HFFc6 (cell line): ENCODE data around the gene SPATA32. TPM values are rescaled to one million over a fixed set of nuclear protein-coding genes. Genes with fewer than 3 reads are reported as not detected.

ENCODE experiments used
- DNase-seq: peaks from one replicate; pipeline ENCODE4 v3.0.0-alpha.2; 2018
- H3K27ac Mint-ChIP-seq: 2 replicates; pipeline ENCODE4 v1.8.0; 2020; ENCODE audit warnings: mild to moderate bottlenecking, mixed read lengths
- H3K27me3 Mint-ChIP-seq: 2 replicates; pipeline ENCODE4 v1.8.0; 2021; ENCODE audit warnings: mild to moderate bottlenecking, moderate library complexity, mixed read lengths; ENCODE audit not compliant: insufficient read depth
- H3K36me3 Mint-ChIP-seq: 2 replicates; pipeline ENCODE4 v1.8.0; 2021; ENCODE audit warnings: low read depth, mixed read lengths
- H3K4me1 Mint-ChIP-seq: 2 replicates; pipeline ENCODE4 v1.8.0; 2020; ENCODE audit warnings: low read depth, mixed read lengths
- H3K4me3 Mint-ChIP-seq: 2 replicates; pipeline ENCODE4 v1.8.0; 2020; ENCODE audit warnings: mild to moderate bottlenecking, moderate library complexity, mixed read lengths
- H3K9me3 Mint-ChIP-seq: 2 replicates; pipeline ENCODE4 v1.8.0; 2020; ENCODE audit warnings: mild to moderate bottlenecking, mixed read lengths
- total RNA-seq, 6 experiments: library from RNA; stranded (reverse); fragmentation: NEBNext Ultra II Directional; extraction: Animal tissue kit (Norgen Biotek cat#: 25700); gene quantifications; 2 replicates in 1 of 6; 3 replicates in 5 of 6; pipeline ENCODE4 v1.2.3, GENCODE V29; 2021
- TF ChIP-seq, protein P1 (sequence below): fragments of 200-600 bp; sonication (generic); IDR thresholded peaks from 2 replicates; pipeline ENCODE4 v1.5.0; 2021; ENCODE audit warnings: antibody characterized with exemption, mild to moderate bottlenecking

Gene SPATA32
- total RNA-seq, 6 experiments from 2014 or later: 0.11 TPM; not detected in 5

DNA sequence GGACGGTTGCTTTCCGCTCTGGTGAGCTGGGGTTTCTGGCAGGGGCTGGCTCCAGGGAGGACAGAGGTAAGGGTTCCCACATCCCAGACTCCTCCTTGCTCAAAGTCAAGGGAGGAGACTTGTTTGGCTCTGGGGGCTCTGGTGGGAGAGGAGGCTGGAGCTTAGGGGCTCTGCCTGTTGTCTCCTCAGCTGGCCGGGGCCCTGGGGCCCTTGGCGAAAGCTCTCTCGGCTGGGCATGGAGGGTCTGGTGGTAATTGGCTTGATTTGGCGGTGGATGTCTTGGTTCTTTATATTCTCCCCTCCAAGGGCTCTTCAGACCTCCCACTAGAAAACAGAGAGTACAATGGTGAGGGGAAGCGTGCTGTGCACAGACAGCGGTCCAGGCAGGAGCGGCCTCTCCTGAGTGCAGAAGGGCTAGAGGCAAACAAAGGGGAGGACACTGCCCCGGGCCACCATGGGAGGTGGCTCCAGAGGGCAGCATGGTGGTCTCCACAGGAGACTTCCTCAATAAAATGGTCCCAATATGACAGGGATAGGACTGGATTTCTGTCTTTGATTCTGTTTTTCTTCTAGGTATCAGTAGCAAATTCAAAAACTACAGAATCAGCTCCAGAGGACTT is 5.7 kb upstream of the SPATA32 start:
- Mint-ChIP-seq H3K27ac (0 out of 2 replicates have a peak overlapping the region, but pooled peaks have one; percentile 1), H3K36me3 (peaks cover 21% of the 10 kb centered on the region), H3K4me3 (no peak overlapping the region), H3K27me3 (peaks cover 2% of the 10 kb centered on the region; the same call in 1 of the 2 replicates), H3K4me1 (peaks cover 32% of the 10 kb centered on the region), H3K9me3 (no peaks in the 10 kb centered on the region)
- DNase-seq: no peak
- TF ChIP-seq, protein P1, sequence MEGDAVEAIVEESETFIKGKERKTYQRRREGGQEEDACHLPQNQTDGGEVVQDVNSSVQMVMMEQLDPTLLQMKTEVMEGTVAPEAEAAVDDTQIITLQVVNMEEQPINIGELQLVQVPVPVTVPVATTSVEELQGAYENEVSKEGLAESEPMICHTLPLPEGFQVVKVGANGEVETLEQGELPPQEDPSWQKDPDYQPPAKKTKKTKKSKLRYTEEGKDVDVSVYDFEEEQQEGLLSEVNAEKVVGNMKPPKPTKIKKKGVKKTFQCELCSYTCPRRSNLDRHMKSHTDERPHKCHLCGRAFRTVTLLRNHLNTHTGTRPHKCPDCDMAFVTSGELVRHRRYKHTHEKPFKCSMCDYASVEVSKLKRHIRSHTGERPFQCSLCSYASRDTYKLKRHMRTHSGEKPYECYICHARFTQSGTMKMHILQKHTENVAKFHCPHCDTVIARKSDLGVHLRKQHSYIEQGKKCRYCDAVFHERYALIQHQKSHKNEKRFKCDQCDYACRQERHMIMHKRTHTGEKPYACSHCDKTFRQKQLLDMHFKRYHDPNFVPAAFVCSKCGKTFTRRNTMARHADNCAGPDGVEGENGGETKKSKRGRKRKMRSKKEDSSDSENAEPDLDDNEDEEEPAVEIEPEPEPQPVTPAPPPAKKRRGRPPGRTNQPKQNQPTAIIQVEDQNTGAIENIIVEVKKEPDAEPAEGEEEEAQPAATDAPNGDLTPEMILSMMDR: no peak

- H3K27ac Mint-ChIP-seq: peak overlapping the region; percentile 80
Observed at GRCh38 chr17:45266372-45266926, 4.6 kb upstream of the SPATA32 start.

GRCh38 chr17:45265821-45266220 is 3.9 kb upstream of the SPATA32 start:
- H3K4me3 Mint-ChIP-seq: peak overlapping the region; percentile 27
- H3K4me1 Mint-ChIP-seq: peaks cover 32% of the 10 kb centered on the region
- TF ChIP-seq, protein P1: no peak
- H3K27me3 Mint-ChIP-seq: peaks cover 4% of the 10 kb centered on the region
- no peaks in the 10 kb centered on the region for H3K9me3 Mint-ChIP-seq
- H3K27ac Mint-ChIP-seq: peak overlapping the region; percentile 80
- peaks cover 22% of the 10 kb centered on the region for H3K36me3 Mint-ChIP-seq
- DNase-seq: peak; percentile 86

More at GRCh38 chr17:45266372-45266926, 4.6 kb upstream of the SPATA32 start:
- peaks cover 32% of the 10 kb centered on the region for H3K4me1 Mint-ChIP-seq
- no peak for DNase-seq
- H3K27me3 Mint-ChIP-seq: peaks cover 4% of the 10 kb centered on the region
- TF ChIP-seq, protein P1: no peak
- no peaks in the 10 kb centered on the region for H3K9me3 Mint-ChIP-seq
- peaks cover 21% of the 10 kb centered on the region for H3K36me3 Mint-ChIP-seq
- peak overlapping the region; percentile 27 for H3K4me3 Mint-ChIP-seq

DNA sequence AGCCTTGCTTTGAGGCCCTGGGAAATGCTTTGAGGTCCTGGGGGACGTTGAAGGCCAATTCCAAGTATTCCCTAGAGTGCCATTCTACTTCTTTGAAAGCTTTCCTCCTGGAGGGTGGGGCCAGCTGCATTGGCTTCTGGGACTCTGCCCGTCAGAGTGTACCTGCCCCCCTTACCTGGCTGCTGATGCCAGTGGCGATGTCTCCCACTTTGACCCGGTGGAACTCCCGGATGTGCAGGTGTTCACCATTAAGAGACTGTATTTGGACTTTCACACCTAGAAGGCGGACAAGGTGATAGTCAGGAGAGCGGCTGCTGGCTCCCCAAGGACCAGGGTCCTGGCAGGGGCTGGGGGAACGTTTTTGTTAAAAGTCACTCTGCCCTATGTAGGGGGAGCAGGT is 3.1 kb upstream of the SPATA32 start:
- no peak for DNase-seq
- H3K27me3 Mint-ChIP-seq: peaks cover 4% of the 10 kb centered on the region
- H3K4me3 Mint-ChIP-seq: no peak overlapping the region
- H3K4me1 Mint-ChIP-seq: peaks cover 32% of the 10 kb centered on the region
- TF ChIP-seq, protein P1: no peak
- peaks cover 25% of the 10 kb centered on the region for H3K36me3 Mint-ChIP-seq
- H3K27ac Mint-ChIP-seq: no peak overlapping the region
- H3K9me3 Mint-ChIP-seq: no peaks in the 10 kb centered on the region

DNA sequence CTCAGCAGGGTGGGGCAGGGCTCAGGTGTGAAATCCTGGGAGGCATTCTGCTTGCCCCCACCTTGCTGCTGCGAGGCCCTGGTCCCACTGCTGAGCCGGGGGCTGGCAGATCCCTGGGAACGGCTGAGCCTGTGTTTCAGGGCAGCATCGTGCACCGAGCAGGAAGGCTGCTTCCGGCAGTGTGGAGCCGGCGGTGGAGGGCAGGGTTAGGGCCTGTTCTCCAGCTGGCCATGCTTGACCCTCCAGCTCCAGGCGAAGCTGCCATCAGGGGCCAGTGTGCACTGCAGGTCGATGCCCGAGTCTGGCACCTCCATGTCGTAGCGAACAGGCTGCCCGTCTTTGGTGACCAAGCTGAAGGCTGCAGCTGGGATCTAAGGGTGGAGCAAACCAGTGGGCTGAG is 2.5 kb upstream of the SPATA32 start:
- TF ChIP-seq, protein P1: no peak
- peaks cover 32% of the 10 kb centered on the region for H3K4me1 Mint-ChIP-seq
- peaks cover 4% of the 10 kb centered on the region for H3K27me3 Mint-ChIP-seq
- no peak overlapping the region for H3K27ac Mint-ChIP-seq
- no peak for DNase-seq
- H3K36me3 Mint-ChIP-seq: peaks cover 25% of the 10 kb centered on the region
- H3K4me3 Mint-ChIP-seq: no peak overlapping the region
- H3K9me3 Mint-ChIP-seq: no peaks in the 10 kb centered on the region
